Measurements from ENCODE around the gene FNDC3B. TPM values are rescaled to one million over a fixed set of nuclear protein-coding genes. Genes with fewer than 3 reads are reported as not detected.
"Not testable (repeated sequence)": the region's sequence is repeated elsewhere in the genome, so short reads cannot be mapped to it uniquely, and the experiment has no call there.

FNDC3B gene
- polyA plus RNA-seq, 2 of the 4 experiments (the other 2 are of a cell fraction): 29.5 to 33.6 TPM

- TF ChIP-seq CHD4 (IDR thresholded peaks at IDR 0.05; ENCODE audit: borderline replicate concordance): no peak
- no peak for TF ChIP-seq KDM5A (IDR thresholded peaks at IDR 0.05)
- TF ChIP-seq NPAS2 (CRISPR knock-in tag; IDR thresholded peaks at IDR 0.05; ENCODE audit: borderline replicate concordance): no peak
- no peak for TF ChIP-seq HOXB13 (CRISPR knock-in tag; IDR thresholded peaks at IDR 0.05; ENCODE audit: low read depth)
- no peak for TF ChIP-seq MAZ (IDR thresholded peaks at IDR 0.05; ENCODE audit: borderline replicate concordance, low read depth, low read length)
- no peak for TF ChIP-seq RARB (CRISPR knock-in tag; IDR thresholded peaks at IDR 0.05)
- no peak for TF ChIP-seq E2F6 (IDR thresholded peaks at IDR 0.05; ENCODE audit: borderline replicate concordance, low read depth)
- no peak for TF ChIP-seq SREBF2 (IDR thresholded peaks at IDR 0.05)
- ATAC-seq: no peak
- H3K4me1 ChIP-seq: peaks cover 69% of the 10 kb centered on the region
- POLR2A ChIA-PET: interaction anchor here (0.6 to 1.2 kb wide), 4 partner anchors 12 to 282 kb away, joined by 3 to 4 read pairs (median 3); no protein-coding TSS in a partner anchor
- peak overlapping the region; percentile 67 for H3K4me2 ChIP-seq
- H3K27ac ChIP-seq: peak overlapping the region; percentile 100
- H3K4me3 ChIP-seq: peak overlapping the region; percentile 99
- CTCF ChIA-PET: interaction anchor here (1.0 to 1.7 kb wide), 3 partner anchors 10 to 75 kb away, joined by 3 to 7 read pairs (median 3); no protein-coding TSS in a partner anchor
- H3K9me3 ChIP-seq: no peaks in the 10 kb centered on the region
- FAIRE-seq: no peak
- DNase-seq (ENCODE audit: low read depth in 1 of 2, low spot score in 1 of 2): no peak
- WGBS (ENCODE audit: missing lambda C conversion rate): 33% methylated on average over 6 of the region's 6 CpGs
Measured at GRCh38 chr3:172042136-172042662, 2.8 kb downstream of the FNDC3B start.

GRCh38 chr3:172042663-172043179, 3.3 kb downstream of the FNDC3B start:
- peak overlapping the region; percentile 67 for H3K4me2 ChIP-seq
- TF ChIP-seq CEBPB (IDR thresholded peaks at IDR 0.05) (0 out of 4 replicates have a peak, but pooled peaks of 1 of the 2 experiments have one; percentile 7), REST (IDR thresholded peaks at IDR 0.05) (peak; percentile 25; the same call in 1 of the 2 replicates)
- ChIA-PET POLR2A (interaction anchor here (0.6 to 1.2 kb wide), 5 partner anchors 11 to 282 kb away, joined by 3 to 6 read pairs (median 3); no protein-coding TSS in a partner anchor), CTCF (interaction anchor here (1.0 to 1.7 kb wide), 3 partner anchors 10 to 75 kb away, joined by 3 to 7 read pairs (median 3); no protein-coding TSS in a partner anchor)
- ATAC-seq; FAIRE-seq; DNase-seq (ENCODE audit: low read depth in 1 of 2, low spot score in 1 of 2); H3K9me3 ChIP-seq: not testable (repeated sequence)
- WGBS (ENCODE audit: missing lambda C conversion rate): 91% methylated on average over 21 of the region's 21 CpGs
- peak overlapping the region; percentile 99 for H3K4me3 ChIP-seq
- peak overlapping the region; percentile 100; a peak in 4 of 6 replicates for H3K27ac ChIP-seq
- peaks cover 69% of the 10 kb centered on the region for H3K4me1 ChIP-seq

DNA sequence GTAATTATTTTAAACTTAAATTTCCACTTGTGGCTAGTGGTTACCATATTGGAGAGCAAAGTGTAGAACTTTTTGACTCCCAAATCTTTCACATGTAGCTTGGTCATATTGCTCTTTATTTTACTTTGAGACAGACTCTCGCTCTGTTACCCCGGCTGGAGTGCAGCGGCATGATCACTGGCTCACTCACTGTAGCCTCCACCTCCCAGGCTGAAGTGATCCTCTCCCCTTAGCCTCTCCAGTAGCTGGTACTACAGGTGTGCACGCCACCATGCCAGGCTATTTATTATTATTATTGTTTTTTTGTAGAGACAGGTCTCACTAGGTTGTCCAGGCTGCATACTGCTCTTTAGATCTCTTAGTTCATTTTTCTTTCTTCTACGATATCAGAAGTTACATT, 3.9 kb downstream of the FNDC3B start:
- H3K27ac ChIP-seq: peak overlapping the region in 1 of 2 experiments; percentile 100; a peak in 3 of 6 replicates
- H3K4me1 ChIP-seq: peaks cover 65% of the 10 kb centered on the region
- H3K4me2 ChIP-seq: peak overlapping the region; percentile 67
- POLR2A ChIA-PET: interaction anchor here (0.7 to 1.1 kb wide), 2 partner anchors 12 to 281 kb away, joined by 3 to 6 read pairs; no protein-coding TSS in a partner anchor
- WGBS (ENCODE audit: missing lambda C conversion rate): 95% methylated on average over 5 of the region's 5 CpGs
- H3K4me3 ChIP-seq: peak overlapping the region; percentile 99; the same call in 2 of the 3 replicates
- no peak for FAIRE-seq
- DNase-seq (ENCODE audit: low read depth in 1 of 2, low spot score in 1 of 2): no peak
- ATAC-seq: no peak
- H3K9me3 ChIP-seq: no peaks in the 10 kb centered on the region
- CTCF ChIA-PET: interaction anchor here (0.7 to 1.2 kb wide), 2 partner anchors 9 to 76 kb away, joined by 3 read pairs; no protein-coding TSS in a partner anchor
- TF ChIP-seq NR3C1 (IDR thresholded peaks at IDR 0.05): no peak
- no peak for TF ChIP-seq ESRRA (IDR thresholded peaks at IDR 0.05; ENCODE audit: borderline replicate concordance, low read length)
- no peak for TF ChIP-seq POLR2AphosphoS2 (conservative IDR thresholded peaks at IDR 0.05; ENCODE audit: low read length)
- TF ChIP-seq BCL3 (IDR thresholded peaks at IDR 0.05): no peak
- no peak for TF ChIP-seq USF2 (IDR thresholded peaks at IDR 0.05)
- no peak for TF ChIP-seq HDAC2 (IDR thresholded peaks at IDR 0.05)
- no peak for TF ChIP-seq RFX5 (IDR thresholded peaks at IDR 0.05)
- no peak for TF ChIP-seq CHD4 (IDR thresholded peaks at IDR 0.05; ENCODE audit: borderline replicate concordance)
- TF ChIP-seq MAX (IDR thresholded peaks at IDR 0.05): no peak
- no peak for TF ChIP-seq CBX2 (IDR thresholded peaks at IDR 0.05; ENCODE audit: borderline replicate concordance, low read depth)
- no peak for TF ChIP-seq MAZ (IDR thresholded peaks at IDR 0.05; ENCODE audit: borderline replicate concordance, low read depth, low read length)
- TF ChIP-seq ZSCAN20 (CRISPR knock-in tag; IDR thresholded peaks at IDR 0.05): no peak
- no peak for TF ChIP-seq MAFK (IDR thresholded peaks at IDR 0.05; ENCODE audit: partially characterized antibody)
- TF ChIP-seq CHD2 (IDR thresholded peaks at IDR 0.05; ENCODE audit: low read length, partially characterized antibody): no peak
- no peak for TF ChIP-seq SMC3 (IDR thresholded peaks at IDR 0.05)
- TF ChIP-seq MYC (IDR thresholded peaks at IDR 0.05; ENCODE audit: borderline replicate concordance, low read length): no peak

All from A549 (cell line).